B cell (primary cell): Measurements from ENCODE around the gene GRIPAP1. TPM values are rescaled to one million over a fixed set of nuclear protein-coding genes. Genes with fewer than 3 reads are reported as not detected.

Experiments
- ATAC-seq: fragments of 200-7000 bp; cut with Tn5 transposase; one replicate; pipeline ENCODE4 v1.10.0; 2021; ENCODE audit warnings: low read depth, mild to moderate bottlenecking, moderate number of reproducible peaks, moderate library complexity
- CTCF ChIA-PET: fragments of 350-600 bp; sonication (Branson Sonifier 250); formaldehyde crosslinking; loops from one replicate; lab custom pipeline; 2021; ENCODE audit warnings: antibody characterized with exemption, inconsistent platforms; lab: Charles Lee
- POLR2A ChIA-PET: fragments of 350-600 bp; sonication (Branson Sonifier 250); formaldehyde crosslinking; loops from one replicate; lab custom pipeline; 2021; ENCODE audit warnings: antibody characterized with exemption; lab: Charles Lee
- DNase-seq: peaks from one replicate; pipeline ENCODE4 v3.0.0; 2013
- H2AFZ ChIP-seq: 2 replicates; pipeline ENCODE4 v1.6.1; 2012; ENCODE audit warnings: mild to moderate bottlenecking, low read depth, low read length; ENCODE audit not compliant: insufficient read depth, poor library complexity, severe bottlenecking
- H3K27ac ChIP-seq, 2 donors: 1 replicate in 1 of 2; 2 replicates in 1 of 2; pipeline ENCODE4 v1.5.1; 2012 to 2013; ENCODE audit warnings: low read length in 2 of 2, mild to moderate bottlenecking in 2 of 2, moderate library complexity in 1 of 2
- H3K27me3 ChIP-seq, 4 experiments: fragments of 200-600 bp in 1 of 4; sonication (generic) in 1 of 4; replicated peaks in 1 of 4; 1 replicate in 2 of 4; 2 replicates in 2 of 4; pipeline versions ENCODE4 v1.6.1 to v1.7.0; 2013 to 2016; ENCODE audit warnings: low read length in 3 of 4, mild to moderate bottlenecking in 2 of 4, mixed read lengths in 1 of 4, moderate library complexity in 1 of 4; ENCODE audit not compliant: insufficient read depth in 4 of 4, control insufficient read depth in 3 of 4; ENCODE audit errors: control extremely low read depth in 1 of 4
- H3K36me3 ChIP-seq, 2 experiments: replicated peaks in 1 of 2; 1 replicate in 1 of 2; 2 replicates in 1 of 2; pipeline versions ENCODE4 v1.6.1 to v1.7.1; 2013; ENCODE audit warnings: low read length in 1 of 2; ENCODE audit not compliant: insufficient read depth in 2 of 2, control insufficient read depth in 1 of 2; ENCODE audit errors: control extremely low read depth in 1 of 2, extremely low read depth in 1 of 2
- H3K4me1 ChIP-seq, 2 donors: fragments of 200-600 bp in 1 of 2; sonication (generic) in 1 of 2; 1 replicate in 1 of 2; 2 replicates in 1 of 2; pipeline versions ENCODE4 v1.5.1 to v1.6.1; 2013 to 2017; ENCODE audit warnings: low read length in 2 of 2; ENCODE audit not compliant: control insufficient read depth in 2 of 2, insufficient read depth in 2 of 2
- H3K4me2 ChIP-seq: replicated peaks from 2 replicates; pipeline ENCODE3; 2012; ENCODE audit warnings: mild to moderate bottlenecking, low read depth, low read length; ENCODE audit not compliant: poor library complexity, severe bottlenecking
- H3K4me3 ChIP-seq, 5 experiments: fragments of 200-600 bp in 1 of 5; sonication (generic) in 1 of 5; 1 replicate in 3 of 5; 2 replicates in 2 of 5; pipeline versions ENCODE4 v1.5.1 to v1.7.0; 2011 to 2016; ENCODE audit warnings: low read length in 4 of 5, mild to moderate bottlenecking in 4 of 5, low read depth in 2 of 5, control low read depth in 1 of 5, moderate library complexity in 1 of 5; ENCODE audit not compliant: insufficient read depth in 1 of 5; ENCODE audit errors: control extremely low read depth in 1 of 5, extremely low read depth in 1 of 5
- H3K79me2 ChIP-seq: fragments of 200-600 bp; sonication (generic); one replicate; pipeline ENCODE4 v1.6.0; 2016; ENCODE audit warnings: low read length; ENCODE audit not compliant: control insufficient read depth, insufficient read depth
- H3K9ac ChIP-seq: fragments of 200-600 bp; sonication (generic); 2 replicates; pipeline ENCODE4 v1.6.1; 2017; ENCODE audit warnings: mild to moderate bottlenecking, low read length, moderate library complexity
- H3K9me3 ChIP-seq, 3 donors: one replicate each; pipeline versions ENCODE4 v1.6.1 to v1.7.1; 2013; ENCODE audit warnings: low read length in 2 of 3; ENCODE audit not compliant: control insufficient read depth in 2 of 3, insufficient read depth in 1 of 3; ENCODE audit errors: control extremely low read depth in 1 of 3
- H4K20me1 ChIP-seq: 2 replicates; pipeline ENCODE4 v1.6.0; 2012; ENCODE audit warnings: mild to moderate bottlenecking, low read length; ENCODE audit not compliant: insufficient read depth, control insufficient read depth, poor library complexity, severe bottlenecking
- H3K27ac Mint-ChIP-seq: one replicate; pipeline ENCODE4 v1.8.0; 2021; ENCODE audit warnings: mixed read lengths
- H3K27me3 Mint-ChIP-seq: one replicate; pipeline ENCODE4 v1.8.0; 2021; ENCODE audit warnings: mixed read lengths
- H3K4me1 Mint-ChIP-seq: one replicate; pipeline ENCODE4 v1.8.0; 2021; ENCODE audit warnings: mixed read lengths
- H3K4me3 Mint-ChIP-seq: one replicate; pipeline ENCODE4 v1.8.0; 2021; ENCODE audit warnings: mixed read lengths
- H3K9me3 Mint-ChIP-seq: one replicate; pipeline ENCODE4 v1.8.0; 2022; ENCODE audit warnings: mixed read lengths; ENCODE audit not compliant: insufficient read depth
- EZH2 ChIP-seq: IDR thresholded peaks from 2 replicates; pipeline ENCODE4 v1.6.1; 2012; ENCODE audit warnings: borderline replicate concordance, low read depth, mild to moderate bottlenecking, moderate library complexity, low read length; ENCODE audit not compliant: insufficient read depth, poor library complexity, severe bottlenecking
- WGBS: methylation state at CpG from one replicate; pipeline ENCODE4 v1.1.5; 2013; ENCODE audit warnings: missing lambda C conversion rate; ENCODE audit not compliant: insufficient coverage; 5-methylcytosine and 5-hydroxymethylcytosine counted together
- intact Hi-C: fragments of 100-400 bp; cut with micrococcal nuclease; formaldehyde crosslinking; loops from one replicate; pipeline ENCODE4 v1.10.0; 2022
- polyA plus RNA-seq: library from polyadenylated mRNA; depleted of rRNA; stranded (reverse); fragments of >200 nt; gene quantifications from 2 replicates; pipeline ENCODE4 v1.2.3, GENCODE V29; 2012
- total RNA-seq, 2 donors: library from RNA; stranded (reverse); fragments of 120-200 nt in 1 of 2; gene quantifications; 1 replicate in 1 of 2; 2 replicates in 1 of 2; pipeline versions ENCODE4 v1.2.3 to v1.2.4, GENCODE V29; 2013 to 2022
- TF ChIP-seq, protein P1 (sequence below): fragments of 200-600 bp; IDR thresholded peaks from one replicate; pipeline ENCODE4 v1.8.0; 2022; ENCODE audit warnings: antibody characterized with exemption, mild to moderate bottlenecking

The GRIPAP1 gene
- total and polyA plus RNA-seq, 2 donors (not counting 1 experiment from before 2014, with no cell fraction given): 70.7 to 143 TPM

DNA sequence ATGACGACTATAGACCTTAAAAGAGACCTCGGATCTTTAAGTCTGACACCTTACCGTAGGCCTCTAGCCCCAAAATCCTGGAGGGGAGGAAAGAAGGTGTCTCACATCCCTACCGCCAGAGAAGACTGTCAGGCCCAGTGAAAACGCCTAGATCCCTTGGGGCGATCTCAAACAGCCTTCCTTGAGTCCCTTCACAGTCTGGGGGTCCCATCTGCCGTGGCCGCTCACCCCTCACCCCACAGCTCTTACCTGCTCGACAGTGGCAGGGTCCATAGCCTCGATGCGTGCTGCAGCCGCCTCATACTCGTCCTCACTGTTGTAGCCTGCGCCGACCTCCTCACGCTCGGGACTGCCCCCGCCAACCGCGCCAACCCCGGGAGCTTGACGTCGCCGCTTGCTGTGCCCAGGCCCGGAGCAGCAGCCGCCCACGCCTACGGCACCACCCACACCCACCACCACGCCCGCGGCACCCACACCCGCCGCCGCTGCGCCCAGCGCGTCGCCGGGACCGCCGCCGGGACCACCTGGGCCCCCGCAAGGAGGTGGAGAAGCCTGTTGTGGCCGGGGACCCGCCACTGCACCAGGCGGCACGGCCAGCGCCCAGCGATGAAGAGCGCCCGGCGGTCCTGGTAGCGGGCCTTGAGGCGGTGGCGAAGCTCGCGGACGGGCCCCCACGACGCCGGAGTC lies 45.2 kb downstream of the GRIPAP1 start:
- CTCF ChIA-PET: interaction anchor here (0.9 to 1.7 kb wide), 2 partner anchors 16 to 19 kb away, joined by 3 to 4 read pairs; no protein-coding TSS in a partner anchor
- peaks cover 0 to 28% of the 10 kb centered on the region in 2 experiments for H3K36me3 ChIP-seq
- Mint-ChIP-seq H3K9me3 (no peaks in the 10 kb centered on the region), H3K4me3 (peak overlapping the region; percentile 83), H3K27me3 (no peaks in the 10 kb centered on the region), H3K27ac (peak overlapping the region; percentile 84), H3K4me1 (peaks cover 67% of the 10 kb centered on the region)
- peak; percentile 64 for DNase-seq
- ATAC-seq: no peak
- H3K9ac ChIP-seq: peak overlapping the region; percentile 70
- peak overlapping the region; percentile 98 to 99 for H3K27ac ChIP-seq
- H4K20me1 ChIP-seq: peaks cover 34% of the 10 kb centered on the region
- intact Hi-C loops: loop anchor here (5.0 kb wide), 2 partner anchors 165 to 1300 kb away; partner anchors contain the start of genes GPKOW and UXT
- TF ChIP-seq, protein P1, sequence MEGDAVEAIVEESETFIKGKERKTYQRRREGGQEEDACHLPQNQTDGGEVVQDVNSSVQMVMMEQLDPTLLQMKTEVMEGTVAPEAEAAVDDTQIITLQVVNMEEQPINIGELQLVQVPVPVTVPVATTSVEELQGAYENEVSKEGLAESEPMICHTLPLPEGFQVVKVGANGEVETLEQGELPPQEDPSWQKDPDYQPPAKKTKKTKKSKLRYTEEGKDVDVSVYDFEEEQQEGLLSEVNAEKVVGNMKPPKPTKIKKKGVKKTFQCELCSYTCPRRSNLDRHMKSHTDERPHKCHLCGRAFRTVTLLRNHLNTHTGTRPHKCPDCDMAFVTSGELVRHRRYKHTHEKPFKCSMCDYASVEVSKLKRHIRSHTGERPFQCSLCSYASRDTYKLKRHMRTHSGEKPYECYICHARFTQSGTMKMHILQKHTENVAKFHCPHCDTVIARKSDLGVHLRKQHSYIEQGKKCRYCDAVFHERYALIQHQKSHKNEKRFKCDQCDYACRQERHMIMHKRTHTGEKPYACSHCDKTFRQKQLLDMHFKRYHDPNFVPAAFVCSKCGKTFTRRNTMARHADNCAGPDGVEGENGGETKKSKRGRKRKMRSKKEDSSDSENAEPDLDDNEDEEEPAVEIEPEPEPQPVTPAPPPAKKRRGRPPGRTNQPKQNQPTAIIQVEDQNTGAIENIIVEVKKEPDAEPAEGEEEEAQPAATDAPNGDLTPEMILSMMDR: no peak
- no peak for TF ChIP-seq EZH2
- peaks cover 53% of the 10 kb centered on the region for H3K79me2 ChIP-seq
- no peaks in the 10 kb centered on the region for H3K27me3 ChIP-seq
- H3K4me1 ChIP-seq: peaks cover 56 to 75% of the 10 kb centered on the region in 2 donors
- peak overlapping the region; percentile 86 for H3K4me2 ChIP-seq
- peak overlapping the region; percentile 17 to 75 (median 65) for H3K4me3 ChIP-seq
- no peaks in the 10 kb centered on the region for H3K9me3 ChIP-seq
- POLR2A ChIA-PET: interaction anchor here (0.9 to 2.8 kb wide), 6 partner anchors 13 to 65 kb away, joined by 3 to 17 read pairs (median 7); partner anchors contain the start of gene SLC35A2
- H2AFZ ChIP-seq: no peak overlapping the region
- WGBS: 1% methylated on average over 50 of the region's 61 CpGs

DNA sequence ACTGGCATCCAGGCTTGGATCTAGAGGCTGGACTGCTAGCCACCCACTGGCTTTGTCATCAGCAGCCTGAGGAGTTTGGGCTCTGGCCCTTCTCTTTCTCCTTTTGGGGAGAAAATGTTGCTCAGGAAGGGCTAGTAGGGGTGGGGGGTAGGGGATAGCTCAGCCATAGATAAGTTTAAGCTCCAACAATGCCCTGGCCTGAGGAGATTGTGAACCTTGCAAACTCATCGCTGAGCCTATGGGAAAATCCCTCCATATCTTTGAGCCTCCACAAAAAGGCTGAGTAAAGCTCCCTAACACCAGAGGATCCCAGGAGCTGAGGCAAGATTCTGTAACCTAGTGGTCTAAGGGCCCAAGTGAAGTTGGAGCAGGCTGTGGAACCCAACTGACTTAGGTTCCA lies 53.5 kb downstream of the GRIPAP1 start:
- TF ChIP-seq, protein P1: no peak
- no peak for TF ChIP-seq EZH2
- Mint-ChIP-seq H3K27me3 (no peaks in the 10 kb centered on the region), H3K9me3 (no peaks in the 10 kb centered on the region), H3K4me3 (no peak overlapping the region), H3K4me1 (peaks cover 34% of the 10 kb centered on the region), H3K27ac (no peak overlapping the region)
- Histone ChIP-seq H3K9me3 (no peaks in the 10 kb centered on the region), H3K4me2 (no peak overlapping the region), H3K27me3 (no peaks in the 10 kb centered on the region), H3K36me3 (peaks cover 0 to 17% of the 10 kb centered on the region in 2 experiments), H3K9ac (no peak overlapping the region), H4K20me1 (peaks cover 7% of the 10 kb centered on the region), H2AFZ (no peak overlapping the region), H3K27ac (no peak overlapping the region), H3K4me3 (no peak overlapping the region), H3K4me1 (peaks cover 19 to 32% of the 10 kb centered on the region in 2 donors), H3K79me2 (peaks cover 83% of the 10 kb centered on the region)
- DNase-seq: no peak
- ChIA-PET CTCF (interaction anchor here (1.0 kb wide), 1 partner anchor 35 kb away, joined by 3 read pairs; no protein-coding TSS in a partner anchor), POLR2A (interaction anchor here (0.6 kb wide), 1 partner anchor 10 kb away, joined by 3 read pairs; no protein-coding TSS in a partner anchor)
- ATAC-seq: no peak
- intact Hi-C loops: no loop called here
- no CpG with 5 or more reads among the region's 1 CpG for WGBS
